K562 (cell line): ENCODE measurements around the gene PPP1R3G. TPM values are rescaled to one million over a fixed set of nuclear protein-coding genes. Genes with fewer than 3 reads are reported as not detected.

Source experiments
- ATAC-seq: fragments of 200-7000 bp; cut with Tn5 transposase; 3 replicates; pipeline ENCODE4 v1.9.1; 2020; ENCODE audit warnings: moderate library complexity
- BruUV-seq: library from RNA; stranded (reverse); fragments of 400-500 nt; replicated peaks from 2 replicates; lab custom pipeline; 2021; lab: Mats Ljungman, UMichigan
- CTCF ChIA-PET: fragments of 300-600 bp; formaldehyde crosslinking; extraction: SDS; loops from one replicate; lab custom pipeline; 2021; ENCODE audit warnings: low intra/inter-chr PET ratio; lab: Yijun Ruan, JAX
- POLR2A ChIA-PET: fragments of 300-600, 350-650 bp; sonication (Branson Sonifier 250); formaldehyde crosslinking; extraction: SDS; loops from one replicate; lab custom pipeline; 2021; ENCODE audit warnings: antibody characterized with exemption, inconsistent platforms; lab: Yijun Ruan, JAX
- DNase-seq, 4 experiments: peaks; one replicate each; pipeline versions ENCODE4 v3.0.0 to v3.0.0-alpha.2; 2011 to 2018; ENCODE audit warnings: low spot score in 3 of 4, mixed read lengths in 3 of 4; ENCODE audit errors: extremely low read depth in 1 of 4
- FAIRE-seq: peaks from 2 replicates; lab custom pipeline; 2011; peaks lifted over from hg19 to GRCh38; lab: Jason Lieb, UNC
- H2AFZ ChIP-seq: 2 replicates; pipeline ENCODE4 v1.6.0; 2011; ENCODE audit warnings: low read depth, low read length, control low read depth, inconsistent platforms
- H3K27ac ChIP-seq: fragments of 200-600 bp; 3 replicates; pipeline ENCODE4 v1.8.0; 2011; ENCODE audit warnings: low read depth, mild to moderate bottlenecking, control low read depth, inconsistent platforms, low read length, moderate library complexity, mixed read lengths; ENCODE audit errors: extremely low read depth
- H3K27me3 ChIP-seq, 2 experiments: fragments of 300-600 bp in 1 of 2; 2 replicates in 1 of 2; 3 replicates in 1 of 2; pipeline versions ENCODE4 v1.6.0 to v1.8.0; 2011; ENCODE audit warnings: inconsistent platforms in 2 of 2, low read length in 2 of 2, mild to moderate bottlenecking in 1 of 2, mixed read lengths in 1 of 2, moderate library complexity in 1 of 2; ENCODE audit not compliant: control insufficient read depth in 2 of 2, insufficient read depth in 2 of 2
- H3K36me3 ChIP-seq: fragments of 300-600 bp; 3 replicates; pipeline ENCODE4 v1.8.0; 2011; ENCODE audit warnings: mild to moderate bottlenecking, low read length, inconsistent platforms; ENCODE audit not compliant: control insufficient read depth, insufficient read depth
- H3K4me1 ChIP-seq, 2 experiments: fragments of 200-600 bp in 1 of 2; replicated peaks in 1 of 2; 2 replicates in 1 of 2; 3 replicates in 1 of 2; pipeline versions ENCODE4 v1.5.1 to v1.8.0; 2011; ENCODE audit warnings: inconsistent platforms in 2 of 2, low read length in 2 of 2, mild to moderate bottlenecking in 1 of 2, mixed read lengths in 1 of 2, moderate library complexity in 1 of 2; ENCODE audit not compliant: control insufficient read depth in 2 of 2, insufficient read depth in 2 of 2
- H3K4me2 ChIP-seq: 2 replicates; pipeline ENCODE4 v1.6.1; 2011; ENCODE audit warnings: low read length, control low read depth, inconsistent platforms, mixed read lengths; ENCODE audit not compliant: insufficient read depth
- H3K4me3 ChIP-seq: fragments of 200-600 bp; sonication (generic), shearing (Covaris generic); 2 replicates; pipeline ENCODE4 v1.5.1; 2016; ENCODE audit warnings: control low read depth, inconsistent platforms
- H3K79me2 ChIP-seq: fragments of 200-600 bp; 3 replicates; pipeline ENCODE4 v1.8.0; 2011; ENCODE audit warnings: low read length, inconsistent platforms; ENCODE audit not compliant: control insufficient read depth, insufficient read depth
- H3K9ac ChIP-seq, 2 experiments: 2 replicates each; pipeline versions ENCODE4 v1.6.0 to v1.6.1; 2011; ENCODE audit warnings: low read depth in 2 of 2, low read length in 2 of 2, control low read depth in 1 of 2, inconsistent platforms in 1 of 2, mild to moderate bottlenecking in 1 of 2, mixed read lengths in 1 of 2; ENCODE audit not compliant: insufficient read depth in 1 of 2
- H3K9me1 ChIP-seq: one replicate; pipeline ENCODE4 v1.6.0; 2011; ENCODE audit warnings: inconsistent platforms, mild to moderate bottlenecking, low read length, moderate library complexity; ENCODE audit not compliant: control insufficient read depth, insufficient read depth
- H3K9me3 ChIP-seq: replicated peaks from 2 replicates; pipeline ENCODE4 v1.5.1; 2011; ENCODE audit warnings: low read depth, low read length, inconsistent platforms; ENCODE audit not compliant: control insufficient read depth, insufficient read depth
- H4K20me1 ChIP-seq: replicated peaks from 2 replicates; pipeline ENCODE4 v1.6.1; 2011; ENCODE audit warnings: low read length, inconsistent platforms, mixed read lengths; ENCODE audit not compliant: control insufficient read depth, insufficient read depth
- C11orf30 ChIP-seq: fragments of 450-650 bp; IDR thresholded peaks from 2 replicates; pipeline ENCODE4 v1.6.1; 2016; ENCODE audit warnings: low read depth, mild to moderate bottlenecking
- KLF10 ChIP-seq: fragments of 250-450 bp; sonication (Bioruptor Pico); IDR thresholded peaks from 2 replicates; pipeline ENCODE4 v1.6.1; 2021; ENCODE audit warnings: matching md5 sums
- MAFF ChIP-seq: IDR thresholded peaks from 2 replicates; pipeline ENCODE4 v1.6.1; 2012; ENCODE audit warnings: low read length, improper control_type of control experiment
- MAFG ChIP-seq: fragments of 450-650 bp; conservative IDR thresholded peaks from 2 replicates; pipeline ENCODE4 v1.6.1; 2016; ENCODE audit warnings: missing genetic modification characterization, missing compliant biosample characterization
- MAFK ChIP-seq: IDR thresholded peaks from 2 replicates; pipeline ENCODE4 v1.6.1; 2011; ENCODE audit warnings: low read length, improper control_type of control experiment
- RAD21 ChIP-seq, 2 experiments: fragments of 250-450 bp in 1 of 2; fragments of 450-650 bp in 1 of 2; sonication (Bioruptor Pico) in 1 of 2; formaldehyde crosslinking in 1 of 2; IDR thresholded peaks in 1 of 2; conservative IDR thresholded peaks in 1 of 2; 2 replicates each; pipeline versions ENCODE4 v1.4.0 to v1.8.0; 2020 to 2022; ENCODE audit warnings: mild to moderate bottlenecking in 2 of 2, moderate library complexity in 1 of 2
- SAP30 ChIP-seq: fragments of 200-600 bp; sonication (generic); IDR thresholded peaks from 2 replicates; pipeline ENCODE4 v1.6.1; 2012; ENCODE audit warnings: borderline replicate concordance, low read depth, mild to moderate bottlenecking, moderate library complexity, low read length, control low read depth, inconsistent platforms; ENCODE audit not compliant: insufficient read depth, poor library complexity, severe bottlenecking
- TCF3 ChIP-seq: sonication (generic); formaldehyde crosslinking; IDR thresholded peaks from 2 replicates; pipeline ENCODE4 v1.4.0; 2020; ENCODE audit warnings: mild to moderate bottlenecking, missing genetic modification reagents
- ZBTB17 ChIP-seq: fragments of 450-650 bp; formaldehyde crosslinking; IDR thresholded peaks from 2 replicates; pipeline ENCODE4 v1.4.0; 2020; ENCODE audit warnings: mild to moderate bottlenecking
- ZNF316 ChIP-seq: fragments of 450-650 bp; IDR thresholded peaks from 2 replicates; pipeline ENCODE4 v1.6.1; 2016
- WGBS: fragments of 100-300 bp; shearing (Covaris generic); methylation state at CpG from one replicate; pipeline ENCODE4 v1.1.6; 2016; ENCODE audit warnings: low coverage, mixed read lengths; ENCODE audit not compliant: insufficient coverage; ENCODE audit errors: missing lambda C conversion rate; 5-methylcytosine and 5-hydroxymethylcytosine counted together
- in situ Hi-C: fragments of 300-500 bp; cut with MboI; formaldehyde crosslinking; loops from 4 replicates; pipeline ENCODE4 v1.15.0; 2018; ENCODE audit warnings: inconsistent platforms, mixed read lengths
- intact Hi-C: fragments of 100-400 bp; cut with micrococcal nuclease; formaldehyde crosslinking; loops from 2 replicates; pipeline ENCODE4 v1.14.2; 2022
- polyA plus RNA-seq, 8 experiments: library from polyadenylated mRNA; depleted of rRNA in 4 of 8; stranded (reverse) in 5 of 8; unstranded in 3 of 8; fragments of >200 nt; fragmentation: Nextera tagmentation in 2 of 8; fragmentation: Illumina TruSeq in 1 of 8; extraction: Ambion mirVana in 2 of 8; extraction: Trizol in 1 of 8; gene quantifications; 2 replicates each; pipeline versions ENCODE4 v1.2.1 to v1.2.3, GENCODE V29; 2011 to 2014; ENCODE audit warnings: inconsistent platforms in 1 of 8, missing spikeins in 1 of 8
- total RNA-seq, 7 experiments: library from RNA; depleted of rRNA in 6 of 7; stranded (reverse); fragments of >200 nt in 6 of 7; fragmentation: Illumina TruSeq in 2 of 7; extraction: Trizol in 2 of 7; gene quantifications; 2 replicates each; pipeline versions ENCODE4 v1.2.1 to v1.2.3, GENCODE V29; 2011 to 2021; ENCODE audit warnings: low replicate concordance in 1 of 7
- TF ChIP-seq, protein P1 (sequence below), 2 experiments: fragments of 450-650 bp in 1 of 2; sonication (generic) in 1 of 2; formaldehyde crosslinking in 1 of 2; IDR thresholded peaks in 1 of 2; conservative IDR thresholded peaks in 1 of 2; 2 replicates each; pipeline versions ENCODE4 v1.6.1 to v1.8.1; 2016 to 2023; ENCODE audit warnings: mild to moderate bottlenecking in 2 of 2, moderate library complexity in 2 of 2, inconsistent platforms in 1 of 2, missing genetic modification reagents in 1 of 2
- TF ChIP-seq, protein P2 (sequence below): fragments of 250-450 bp; sonication (Bioruptor Pico); IDR thresholded peaks from 2 replicates; pipeline ENCODE4 v1.8.0; 2021; ENCODE audit warnings: moderate library complexity, mild to moderate bottlenecking, inconsistent platforms
- TF ChIP-seq, protein P3 (sequence below): sonication (generic); formaldehyde crosslinking; IDR thresholded peaks from 2 replicates; pipeline ENCODE4 v1.8.0; 2022; ENCODE audit warnings: missing genetic modification reagents, mild to moderate bottlenecking, borderline replicate concordance

Gene PPP1R3G
- total and polyA plus RNA-seq, 9 of the 15 experiments (the other 6 are each of a cell fraction or from before 2014, with no cell fraction given) = 0.01 to 0.13 (median 0.01) TPM; not detected in 4

DNA sequence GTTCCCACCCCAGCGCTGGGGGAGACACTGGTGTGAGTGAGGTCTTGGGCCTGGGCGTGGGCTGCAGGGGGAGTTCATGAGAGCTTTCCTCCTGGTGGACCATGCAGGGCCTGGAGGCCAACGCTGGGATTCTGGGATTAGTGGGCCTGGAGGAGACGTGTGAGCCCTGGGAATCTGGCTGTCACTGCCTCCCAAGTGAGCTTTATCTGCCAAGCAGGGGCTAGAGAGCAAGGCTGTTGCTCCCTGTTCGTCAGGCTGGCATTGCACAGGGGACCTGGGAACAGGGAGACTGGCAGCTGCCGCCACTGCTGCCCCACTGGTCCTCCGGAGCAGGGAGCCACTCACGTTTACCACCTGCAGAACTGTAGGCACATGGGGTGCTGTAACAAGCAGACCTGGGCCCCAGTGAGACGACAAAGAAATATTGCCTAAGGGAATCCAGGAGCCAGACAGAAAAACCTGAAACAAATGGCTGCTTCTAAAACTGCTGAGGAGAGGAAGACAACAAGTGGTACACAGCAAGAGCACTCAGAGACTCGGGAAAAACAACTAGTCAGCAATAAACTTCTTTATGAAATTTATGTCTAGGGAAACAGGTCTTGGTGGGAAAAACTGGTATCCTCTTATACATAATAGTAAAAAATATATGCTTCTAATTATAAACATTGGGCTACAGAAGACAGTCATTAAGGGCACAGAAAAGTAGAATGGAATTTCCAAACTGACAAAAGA lies 45.2 kb downstream of the PPP1R3G start:
- ATAC-seq (no peak), FAIRE-seq (no peak), DNase-seq (no peak)
- 53% methylated on average over 10 of the region's 10 CpGs for WGBS
- H3K27me3 ChIP-seq = no peaks in the 10 kb centered on the region
- H3K4me1 ChIP-seq = peaks cover 4 to 6% of the 10 kb centered on the region in 2 experiments; a peak in 4 of 5 replicates
- no peak overlapping the region for H3K4me3 ChIP-seq
- H3K27ac ChIP-seq = no peak overlapping the region
- in situ Hi-C loops = loop anchor here (25.0 kb wide), 1 partner anchor 1407 kb away; no protein-coding TSS in a partner anchor
- POLR2A ChIA-PET = interaction anchor here (0.6 kb wide), 1 partner anchor 1315 kb away, joined by 3 read pairs; no protein-coding TSS in a partner anchor
- H3K79me2 ChIP-seq = no peaks in the 10 kb centered on the region
- 0 out of 2 replicates have a peak, but pooled peaks cover 3% of the 10 kb centered on the region for H4K20me1 ChIP-seq
- intact Hi-C loops = no loop called here
- H2AFZ ChIP-seq = no peak overlapping the region
- no peak overlapping the region; a peak in 1 of 4 replicates for H3K9ac ChIP-seq
- peak; percentile 84 for TF ChIP-seq C11orf30
- no peak for TF ChIP-seq ZBTB17 (CRISPR knock-in tag)
- TF ChIP-seq TCF3 (CRISPR knock-in tag) = no peak
- peak; percentile 85 for TF ChIP-seq MAFF
- TF ChIP-seq, protein P1, sequence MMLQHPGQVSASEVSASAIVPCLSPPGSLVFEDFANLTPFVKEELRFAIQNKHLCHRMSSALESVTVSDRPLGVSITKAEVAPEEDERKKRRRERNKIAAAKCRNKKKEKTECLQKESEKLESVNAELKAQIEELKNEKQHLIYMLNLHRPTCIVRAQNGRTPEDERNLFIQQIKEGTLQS (IDR thresholded peaks at IDR 0.05) = no peak
- TF ChIP-seq, protein P1 (CRISPR knock-in tag; conservative IDR thresholded peaks at IDR 0.05) = no peak
- TF ChIP-seq KLF10 (CRISPR knock-in tag) = no peak
- peak; percentile 93 for TF ChIP-seq ZNF316
- TF ChIP-seq MAFG = peak; percentile 78
- TF ChIP-seq, protein P2, sequence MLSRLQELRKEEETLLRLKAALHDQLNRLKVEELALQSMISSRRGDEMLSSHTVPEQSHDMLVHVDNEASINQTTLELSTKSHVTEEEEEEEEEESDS = no peak
- TF ChIP-seq SAP30 = no peak
- no peak for TF ChIP-seq RAD21 (CRISPR knock-in tag; conservative IDR thresholded peaks at IDR 0.05 in 1 of 2, IDR thresholded peaks at IDR 0.05 in 1 of 2)
- TF ChIP-seq, protein P3, sequence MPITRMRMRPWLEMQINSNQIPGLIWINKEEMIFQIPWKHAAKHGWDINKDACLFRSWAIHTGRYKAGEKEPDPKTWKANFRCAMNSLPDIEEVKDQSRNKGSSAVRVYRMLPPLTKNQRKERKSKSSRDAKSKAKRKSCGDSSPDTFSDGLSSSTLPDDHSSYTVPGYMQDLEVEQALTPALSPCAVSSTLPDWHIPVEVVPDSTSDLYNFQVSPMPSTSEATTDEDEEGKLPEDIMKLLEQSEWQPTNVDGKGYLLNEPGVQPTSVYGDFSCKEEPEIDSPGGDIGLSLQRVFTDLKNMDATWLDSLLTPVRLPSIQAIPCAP (CRISPR knock-in tag) = no peak
- TF ChIP-seq MAFK = peak; percentile 81
- TF ChIP-seq, all 486 proteins: peak for 5
- CTCF ChIA-PET = no interaction called here
- BruUV-seq = no TSS peak
- H3K36me3 ChIP-seq = no peaks in the 10 kb centered on the region
- no peaks in the 10 kb centered on the region for H3K9me3 ChIP-seq
- H3K9me1 ChIP-seq = peaks cover 2% of the 10 kb centered on the region
- no peak overlapping the region for H3K4me2 ChIP-seq
